HepG2 (cell line): Measurements from ENCODE around the gene CHRNB1. TPM values are rescaled to one million over a fixed set of nuclear protein-coding genes. Genes with fewer than 3 reads are reported as not detected.
A peak's percentile ranks its signal among the peaks of the same experiment; 100 is the strongest.

ENCODE experiments used
- ATAC-seq: fragments of 200-7000 bp; cut with Tn5 transposase; 3 replicates; pipeline ENCODE4 v1.9.1; 2020; ENCODE audit warnings: mild to moderate bottlenecking, moderate library complexity
- BruUV-seq: library from RNA; stranded (reverse); fragments of 400-500 nt; replicated peaks from 2 replicates; lab custom pipeline; 2021; lab: Mats Ljungman, UMichigan
- CTCF ChIA-PET: fragments of 300-600 bp; formaldehyde crosslinking; extraction: SDS; loops from one replicate; lab custom pipeline; 2021; ENCODE audit warnings: low total read pairs, inconsistent platforms, low intra/inter-chr PET ratio; lab: Yijun Ruan, JAX
- POLR2A ChIA-PET: fragments of 350-600 bp; sonication (Branson Sonifier 250); formaldehyde crosslinking; loops from one replicate; lab custom pipeline; 2020; ENCODE audit warnings: antibody characterized with exemption, inconsistent platforms; lab: Yijun Ruan, JAX
- DNase-seq: peaks from one replicate; pipeline ENCODE4 v3.0.0-alpha.2; 2015; ENCODE audit warnings: low spot score
- FAIRE-seq: peaks from 3 replicates; lab custom pipeline; 2011; peaks lifted over from hg19 to GRCh38; lab: Jason Lieb, UNC
- H2AFZ ChIP-seq: one replicate; pipeline ENCODE4 v1.6.1; 2011; ENCODE audit warnings: low read length, inconsistent platforms
- H3K27ac ChIP-seq: fragments of 300-600 bp; 3 replicates; pipeline ENCODE4 v1.8.0; 2011; ENCODE audit warnings: mixed run types, mild to moderate bottlenecking, mixed read lengths, low read length, inconsistent platforms; ENCODE audit not compliant: insufficient read depth; ENCODE audit errors: extremely low read length
- H3K27me3 ChIP-seq, 2 experiments: fragments of 200-600 bp in 1 of 2; 2 replicates in 1 of 2; 3 replicates in 1 of 2; pipeline versions ENCODE4 v1.6.0 to v1.8.0; 2011; ENCODE audit warnings: low read length in 2 of 2, mild to moderate bottlenecking in 2 of 2, moderate library complexity in 2 of 2, inconsistent platforms in 1 of 2; ENCODE audit not compliant: insufficient read depth in 2 of 2, control insufficient read depth in 1 of 2
- H3K36me3 ChIP-seq, 2 experiments: fragments of 200-600 bp in 1 of 2; replicated peaks in 1 of 2; 2 replicates in 1 of 2; 3 replicates in 1 of 2; pipeline versions ENCODE4 v1.5.1 to v1.8.0; 2011; ENCODE audit warnings: low read length in 2 of 2, inconsistent platforms in 1 of 2; ENCODE audit not compliant: insufficient read depth in 2 of 2, control insufficient read depth in 1 of 2
- H3K4me1 ChIP-seq: 2 replicates; pipeline ENCODE4 v1.5.1; 2012; ENCODE audit warnings: low read length, inconsistent platforms; ENCODE audit not compliant: insufficient read depth
- H3K4me2 ChIP-seq: 2 replicates; pipeline ENCODE4 v1.6.0; 2011; ENCODE audit warnings: low read depth, low read length, inconsistent platforms
- H3K4me3 ChIP-seq, 3 experiments: fragments of 200-600 bp in 1 of 3; sonication (generic), shearing (Covaris generic) in 1 of 3; replicated peaks in 1 of 3; 2 replicates each; pipeline ENCODE4 v1.5.1; 2011 to 2016; ENCODE audit warnings: low read length in 3 of 3, inconsistent platforms in 2 of 3, low read depth in 2 of 3, mild to moderate bottlenecking in 2 of 3, control low read depth in 1 of 3, mixed read lengths in 1 of 3; ENCODE audit not compliant: insufficient read depth in 1 of 3
- H3K79me2 ChIP-seq: one replicate; pipeline ENCODE4 v1.6.1; 2011; ENCODE audit warnings: low read length, inconsistent platforms; ENCODE audit not compliant: insufficient read depth
- H3K9ac ChIP-seq: 2 replicates; pipeline ENCODE4 v1.6.0; 2011; ENCODE audit warnings: mild to moderate bottlenecking, low read depth, low read length, inconsistent platforms; ENCODE audit not compliant: insufficient read depth
- H3K9me3 ChIP-seq: 2 replicates; pipeline ENCODE4 v1.5.1; 2012; ENCODE audit warnings: mild to moderate bottlenecking, low read length
- H4K20me1 ChIP-seq: 2 replicates; pipeline ENCODE4 v1.6.0; 2011; ENCODE audit warnings: inconsistent platforms, mild to moderate bottlenecking, low read length, moderate library complexity; ENCODE audit not compliant: insufficient read depth
- EHMT2 ChIP-seq: fragments of 200-600 bp; sonication (generic); IDR thresholded peaks from 2 replicates; pipeline ENCODE4 v1.7.0; 2017; ENCODE audit warnings: antibody characterized with exemption, low read depth, low read length, borderline replicate concordance
- GATA4 ChIP-seq: sonication (generic); IDR thresholded peaks from 2 replicates; pipeline ENCODE4 v1.6.1; 2016; ENCODE audit warnings: antibody characterized with exemption, low read depth, borderline replicate concordance
- KDM4B ChIP-seq: sonication (generic); formaldehyde crosslinking; IDR thresholded peaks from 2 replicates; pipeline ENCODE4 v1.4.0; 2020; ENCODE audit warnings: missing genetic modification reagents
- KLF13 ChIP-seq: sonication (generic); formaldehyde crosslinking; IDR thresholded peaks from 2 replicates; pipeline ENCODE4 v1.4.0; 2020; ENCODE audit warnings: mild to moderate bottlenecking, missing genetic modification reagents
- KLF15 ChIP-seq: sonication (generic); formaldehyde crosslinking; IDR thresholded peaks from 2 replicates; pipeline ENCODE4 v1.8.1; 2023; ENCODE audit warnings: borderline replicate concordance, mild to moderate bottlenecking, inconsistent platforms, missing genetic modification reagents, mixed read lengths
- MXD4 ChIP-seq: IDR thresholded peaks from 2 replicates; pipeline ENCODE4 v1.6.1; 2016; ENCODE audit warnings: mild to moderate bottlenecking, missing biosample characterization, missing genetic modification reagents
- NFIC ChIP-seq: IDR thresholded peaks from 2 replicates; pipeline ENCODE4 v1.6.1; 2012; ENCODE audit warnings: mild to moderate bottlenecking, low read length, inconsistent platforms
- PHF8 ChIP-seq: sonication (generic); formaldehyde crosslinking; IDR thresholded peaks from 2 replicates; pipeline ENCODE4 v1.5.0; 2020; ENCODE audit warnings: missing genetic modification reagents
- RAD21 ChIP-seq: fragments of 450-650 bp; formaldehyde crosslinking; IDR thresholded peaks from 2 replicates; pipeline ENCODE4 v1.5.0; 2020; ENCODE audit warnings: mild to moderate bottlenecking
- RFXAP ChIP-seq: sonication (generic); formaldehyde crosslinking; IDR thresholded peaks from 2 replicates; pipeline ENCODE4 v1.4.0; 2020; ENCODE audit warnings: missing genetic modification reagents, borderline replicate concordance
- SAP130 ChIP-seq: IDR thresholded peaks from 2 replicates; pipeline ENCODE4 v1.6.1; 2016; ENCODE audit warnings: low read depth
- SMARCE1 ChIP-seq: fragments of 450-650 bp; IDR thresholded peaks from 2 replicates; pipeline ENCODE4 v1.6.1; 2017; ENCODE audit warnings: borderline replicate concordance
- SOX6 ChIP-seq, 2 experiments: fragments of 450-650 bp in 1 of 2; sonication (generic) in 1 of 2; formaldehyde crosslinking in 1 of 2; IDR thresholded peaks; 2 replicates each; pipeline versions ENCODE4 v1.4.0 to v1.6.1; 2017 to 2020; ENCODE audit warnings: antibody characterized with exemption in 1 of 2, mild to moderate bottlenecking in 1 of 2, missing genetic modification reagents in 1 of 2
- THYN1 ChIP-seq: sonication (generic); formaldehyde crosslinking; IDR thresholded peaks from 2 replicates; pipeline ENCODE4 v1.8.1; 2023; ENCODE audit warnings: low read depth, mild to moderate bottlenecking, moderate library complexity, missing genetic modification reagents, borderline replicate concordance
- ZNF879 ChIP-seq: sonication (generic); formaldehyde crosslinking; IDR thresholded peaks from 2 replicates; pipeline ENCODE4 v1.8.1; 2023; ENCODE audit warnings: missing genetic modification reagents
- ZSCAN29 ChIP-seq: sonication (generic); formaldehyde crosslinking; conservative IDR thresholded peaks from 2 replicates; pipeline ENCODE4 v1.4.0; 2020; ENCODE audit warnings: mild to moderate bottlenecking, missing genetic modification reagents
- WGBS: methylation state at CpG from one replicate; pipeline ENCODE4 v1.1.6; 2017; ENCODE audit warnings: low lambda C conversion rate; 5-methylcytosine and 5-hydroxymethylcytosine counted together
- in situ Hi-C: cut with HindIII; loops from 2 replicates; pipeline ENCODE4 v1.10.0; 2017; ENCODE audit warnings: low pct_unique_long_range_greater_than_20kb; ENCODE audit not compliant: extremely low pct_ligation_motif_present
- intact Hi-C: fragments of 100-400 bp; cut with micrococcal nuclease; formaldehyde crosslinking; loops from one replicate; pipeline ENCODE4 v1.10.0; 2022; ENCODE audit not compliant: unreplicated experiment
- polyA plus RNA-seq, 8 experiments: library from polyadenylated mRNA; depleted of rRNA in 3 of 8; stranded (reverse) in 7 of 8; unstranded in 1 of 8; fragments of >200 nt; fragmentation: Illumina TruSeq in 4 of 8; extraction: Trizol in 4 of 8; gene quantifications; 2 replicates each; pipeline versions ENCODE4 v1.2.1 to v1.2.3, GENCODE V29; 2011 to 2016; ENCODE audit warnings: low read depth in 4 of 8, missing spikeins in 1 of 8, mixed read lengths in 1 of 8; ENCODE audit not compliant: insufficient read depth in 1 of 8
- total RNA-seq, 5 experiments: library from RNA; depleted of rRNA; stranded (reverse); fragments of >200 nt; fragmentation: Illumina TruSeq; extraction: Trizol; gene quantifications; 2 replicates each; pipeline ENCODE4 v1.2.3, GENCODE V29; 2016; ENCODE audit warnings: low read depth in 1 of 5
- TF ChIP-seq, protein P1 (sequence below): sonication (generic); formaldehyde crosslinking; IDR thresholded peaks from 2 replicates; pipeline ENCODE4 v1.5.0; 2020; ENCODE audit warnings: mild to moderate bottlenecking, low read depth, missing genetic modification reagents, borderline replicate concordance
- TF ChIP-seq, protein P2 (sequence below): sonication (generic); formaldehyde crosslinking; IDR thresholded peaks from 2 replicates; pipeline ENCODE4 v1.5.0; 2020; ENCODE audit warnings: mild to moderate bottlenecking, missing genetic modification reagents
- TF ChIP-seq, protein P3 (sequence below): sonication (generic); formaldehyde crosslinking; IDR thresholded peaks from 2 replicates; pipeline ENCODE4 v1.9.0; 2021; ENCODE audit warnings: missing genetic modification reagents, borderline replicate concordance

The CHRNB1 gene
- total and polyA plus RNA-seq, 2 of the 13 experiments (the other 11 are each of a cell fraction or from before 2014, with no cell fraction given) = 5.4 to 33.7 TPM

DNA sequence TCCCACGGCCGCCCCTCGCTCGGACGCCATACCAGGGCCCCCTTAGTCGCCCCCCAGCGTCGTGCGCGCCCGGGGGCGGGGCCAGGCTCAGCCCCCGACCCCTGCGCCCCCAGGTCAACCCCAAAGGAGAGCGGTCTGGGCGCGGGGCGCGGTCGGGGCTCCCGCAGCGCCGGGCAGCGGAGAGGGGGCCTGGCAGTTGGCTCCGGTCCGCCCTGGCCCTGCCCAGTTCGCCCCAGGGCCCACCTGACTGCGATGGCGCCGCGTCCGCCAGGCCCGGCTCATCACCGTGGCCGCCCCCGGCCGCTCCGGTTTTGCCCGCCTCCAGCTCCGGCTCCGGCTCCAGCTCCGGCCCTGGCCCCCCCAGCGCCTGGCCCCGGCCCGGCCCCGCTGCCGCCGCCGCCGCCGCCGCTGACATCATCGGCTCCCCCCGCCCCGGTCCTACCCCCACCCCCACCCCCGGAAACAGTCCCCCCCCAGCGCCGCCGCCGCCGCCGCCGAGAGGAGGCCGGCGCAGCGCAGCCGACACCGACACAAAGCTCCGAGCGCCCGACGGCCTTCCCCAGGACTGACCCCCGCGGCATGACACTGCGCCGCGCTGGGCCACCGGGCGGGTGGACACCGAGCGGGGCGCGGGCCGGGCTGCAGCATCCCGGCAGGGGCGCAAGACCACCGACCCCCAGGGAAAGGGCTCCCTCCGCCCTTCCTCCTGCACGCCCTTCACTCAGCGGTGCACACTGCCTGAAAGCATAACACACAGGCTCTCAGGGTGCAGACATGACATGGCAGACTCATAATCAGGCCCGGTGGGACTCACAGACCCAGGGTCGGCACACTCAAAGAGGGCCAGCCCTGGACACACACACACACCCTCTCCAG is 34.6 kb downstream of the CHRNB1 start, which contains the start of gene ZBTB4:
ZBTB4 (minus strand) TSS at position 419 of the 876 bp plus-strand sequence. CDS start 12,830 bp downstream, outside the sequence.
- Histone ChIP-seq H3K4me1 (peaks cover 74% of the 10 kb centered on the region), H3K9me3 (no peaks in the 10 kb centered on the region), H3K27ac (peak within 1 kb of the TSS; percentile 75), H3K4me2 (peak within 1 kb of the TSS; percentile 85), H2AFZ (no peak within 1 kb of the TSS), H4K20me1 (peaks cover 26% of the 10 kb centered on the region), H3K79me2 (peaks cover 42% of the 10 kb centered on the region), H3K4me3 (peak within 1 kb of the TSS; percentile 72 to 86 (median 79)), H3K9ac (peak within 1 kb of the TSS; percentile 86), H3K27me3 (no peaks in the 10 kb centered on the region; a peak in 2 of 5 replicates), H3K36me3 (no peaks in the 10 kb centered on the region)
- ATAC-seq (peak; percentile 19), DNase-seq (peak; percentile 59), FAIRE-seq (peak; percentile 21)
- intact Hi-C loops = loop anchor here (5.0 kb wide), 3 partner anchors 32 to 122 kb away; partner anchors contain the start of genes CHRNB1, TMEM256 and TMEM95
- in situ Hi-C loops = loop anchor here (5.0 kb wide), 1 partner anchor 42 kb away; the partner anchor contains the start of genes FGF11 and TMEM102
- BruUV-seq = no TSS peak
- 7% methylated on average over 3 of the region's 92 CpGs for WGBS
- CTCF ChIA-PET = no interaction called here
- POLR2A ChIA-PET = interaction anchor here (0.9 to 3.5 kb wide), 9 partner anchors 9 to 123 kb away, joined by 3 to 35 read pairs (median 5); partner anchors contain the start of genes CD68, CHRNB1, MPDU1 and PLSCR3
- TF ChIP-seq THYN1 = no peak
- TF ChIP-seq KLF15 (CRISPR knock-in tag) = no peak
- peak; percentile 9; the same call in 1 of the 2 replicates for TF ChIP-seq SAP130 (CRISPR knock-in tag)
- no peak for TF ChIP-seq RAD21 (CRISPR knock-in tag)
- TF ChIP-seq PHF8 (CRISPR knock-in tag) = peak; percentile 51; the same call in 1 of the 2 replicates
- TF ChIP-seq SMARCE1 = no peak
- TF ChIP-seq, protein P1, sequence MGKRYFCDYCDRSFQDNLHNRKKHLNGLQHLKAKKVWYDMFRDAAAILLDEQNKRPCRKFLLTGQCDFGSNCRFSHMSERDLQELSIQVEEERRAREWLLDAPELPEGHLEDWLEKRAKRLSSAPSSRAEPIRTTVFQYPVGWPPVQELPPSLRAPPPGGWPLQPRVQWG (CRISPR knock-in tag) = no peak
- no peak for TF ChIP-seq KDM4B (CRISPR knock-in tag)
- TF ChIP-seq, protein P2, sequence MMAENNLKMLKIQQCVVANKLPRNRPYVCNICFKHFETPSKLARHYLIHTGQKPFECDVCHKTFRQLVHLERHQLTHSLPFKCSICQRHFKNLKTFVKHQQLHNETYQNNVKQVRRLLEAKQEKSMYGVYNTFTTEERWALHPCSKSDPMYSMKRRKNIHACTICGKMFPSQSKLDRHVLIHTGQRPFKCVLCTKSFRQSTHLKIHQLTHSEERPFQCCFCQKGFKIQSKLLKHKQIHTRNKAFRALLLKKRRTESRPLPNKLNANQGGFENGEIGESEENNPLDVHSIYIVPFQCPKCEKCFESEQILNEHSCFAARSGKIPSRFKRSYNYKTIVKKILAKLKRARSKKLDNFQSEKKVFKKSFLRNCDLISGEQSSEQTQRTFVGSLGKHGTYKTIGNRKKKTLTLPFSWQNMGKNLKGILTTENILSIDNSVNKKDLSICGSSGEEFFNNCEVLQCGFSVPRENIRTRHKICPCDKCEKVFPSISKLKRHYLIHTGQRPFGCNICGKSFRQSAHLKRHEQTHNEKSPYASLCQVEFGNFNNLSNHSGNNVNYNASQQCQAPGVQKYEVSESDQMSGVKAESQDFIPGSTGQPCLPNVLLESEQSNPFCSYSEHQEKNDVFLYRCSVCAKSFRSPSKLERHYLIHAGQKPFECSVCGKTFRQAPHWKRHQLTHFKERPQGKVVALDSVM (CRISPR knock-in tag) = no peak
- TF ChIP-seq RFXAP = no peak
- no peak for TF ChIP-seq ZNF879 (CRISPR knock-in tag)
- TF ChIP-seq ZSCAN29 (CRISPR knock-in tag) = no peak
- TF ChIP-seq MXD4 (CRISPR knock-in tag) = no peak
- TF ChIP-seq NFIC = no peak
- TF ChIP-seq GATA4 = no peak
- TF ChIP-seq, protein P3, sequence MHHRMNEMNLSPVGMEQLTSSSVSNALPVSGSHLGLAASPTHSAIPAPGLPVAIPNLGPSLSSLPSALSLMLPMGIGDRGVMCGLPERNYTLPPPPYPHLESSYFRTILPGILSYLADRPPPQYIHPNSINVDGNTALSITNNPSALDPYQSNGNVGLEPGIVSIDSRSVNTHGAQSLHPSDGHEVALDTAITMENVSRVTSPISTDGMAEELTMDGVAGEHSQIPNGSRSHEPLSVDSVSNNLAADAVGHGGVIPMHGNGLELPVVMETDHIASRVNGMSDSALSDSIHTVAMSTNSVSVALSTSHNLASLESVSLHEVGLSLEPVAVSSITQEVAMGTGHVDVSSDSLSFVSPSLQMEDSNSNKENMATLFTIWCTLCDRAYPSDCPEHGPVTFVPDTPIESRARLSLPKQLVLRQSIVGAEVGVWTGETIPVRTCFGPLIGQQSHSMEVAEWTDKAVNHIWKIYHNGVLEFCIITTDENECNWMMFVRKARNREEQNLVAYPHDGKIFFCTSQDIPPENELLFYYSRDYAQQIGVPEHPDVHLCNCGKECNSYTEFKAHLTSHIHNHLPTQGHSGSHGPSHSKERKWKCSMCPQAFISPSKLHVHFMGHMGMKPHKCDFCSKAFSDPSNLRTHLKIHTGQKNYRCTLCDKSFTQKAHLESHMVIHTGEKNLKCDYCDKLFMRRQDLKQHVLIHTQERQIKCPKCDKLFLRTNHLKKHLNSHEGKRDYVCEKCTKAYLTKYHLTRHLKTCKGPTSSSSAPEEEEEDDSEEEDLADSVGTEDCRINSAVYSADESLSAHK (CRISPR knock-in tag) = no peak
- TF ChIP-seq KLF13 = no peak
- no peak for TF ChIP-seq SOX6 (IDR thresholded peaks at IDR 0.05)
- TF ChIP-seq SOX6 (CRISPR knock-in tag; IDR thresholded peaks at IDR 0.05) = no peak
- TF ChIP-seq EHMT2 = no peak
